ENCODE data around the gene PI4KA. TPM values are rescaled to one million over a fixed set of nuclear protein-coding genes. Genes with fewer than 3 reads are reported as not detected.

The PI4KA gene
- total and polyA plus RNA-seq, 2 experiments from 2014 or later: 17.1 to 38.1 TPM

DNA sequence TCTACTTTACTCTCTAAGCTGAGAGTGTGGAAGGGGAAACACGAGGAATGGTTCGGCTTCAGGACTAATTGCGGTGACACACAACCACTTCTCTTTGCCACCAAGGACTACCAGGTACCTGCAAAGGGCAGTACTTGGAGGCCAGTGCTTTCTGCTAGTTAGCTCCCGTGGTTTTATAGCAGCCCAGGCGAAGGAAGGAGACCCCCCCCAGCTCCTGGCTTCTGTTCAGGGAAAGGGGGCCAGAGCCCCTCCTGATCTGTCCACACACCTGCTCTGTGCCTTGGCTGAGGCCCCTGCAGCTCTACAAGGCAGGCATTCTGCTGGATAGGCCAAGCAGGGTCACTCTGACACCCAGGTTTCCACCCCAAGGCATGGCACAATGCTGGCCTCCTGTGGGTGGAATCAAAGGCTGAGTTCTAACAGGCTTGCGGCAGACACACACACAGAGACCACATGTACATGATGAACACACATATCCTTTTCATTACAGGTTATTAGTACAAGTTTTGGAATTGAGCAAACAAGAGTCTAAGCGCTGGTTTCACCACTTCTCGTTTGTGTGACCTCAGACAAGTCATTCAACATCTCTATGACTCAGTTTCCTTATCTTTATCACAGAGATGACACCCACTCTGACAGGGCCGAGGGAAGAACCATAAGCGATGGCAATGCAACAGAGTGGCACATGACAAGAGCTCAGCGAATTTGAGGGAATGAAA, 77.2 kb downstream of the PI4KA start:
- H3K9me2 ChIP-seq (ENCODE audit: insufficient read depth): no peaks in the 10 kb centered on the region
- no peak for DNase-seq (ENCODE audit: low spot score)
- H3K4me3 ChIP-seq: no peak overlapping the region
- H3K36me3 ChIP-seq (ENCODE audit: insufficient read depth): no peaks in the 10 kb centered on the region
- Mint-ChIP-seq H3K27me3 (ENCODE audit: insufficient read depth, low read depth, poor library complexity) (peaks cover 3% of the 10 kb centered on the region), H3K9me3 (no peaks in the 10 kb centered on the region), H3K36me3 (ENCODE audit: low read depth) (no peaks in the 10 kb centered on the region; the same call in 1 of the 3 replicates), H3K27ac (no peak overlapping the region), H3K4me1 (peaks cover 35% of the 10 kb centered on the region), H3K4me3 (no peak overlapping the region)
- H3K4me1 ChIP-seq (ENCODE audit: insufficient read depth): peaks cover 15% of the 10 kb centered on the region
- no peaks in the 10 kb centered on the region for H3K79me2 ChIP-seq (replicated peaks; ENCODE audit: insufficient read depth)
- no peak overlapping the region for H3K4me2 ChIP-seq
- H3K27me3 ChIP-seq (ENCODE audit: insufficient read depth): no peaks in the 10 kb centered on the region
- H4K20me1 ChIP-seq (replicated peaks; ENCODE audit: insufficient read depth): no peaks in the 10 kb centered on the region; the same call in none of the 2 replicates
- no peaks in the 10 kb centered on the region for H3F3A ChIP-seq (replicated peaks; ENCODE audit: low read depth)
- TF ChIP-seq, protein P1, sequence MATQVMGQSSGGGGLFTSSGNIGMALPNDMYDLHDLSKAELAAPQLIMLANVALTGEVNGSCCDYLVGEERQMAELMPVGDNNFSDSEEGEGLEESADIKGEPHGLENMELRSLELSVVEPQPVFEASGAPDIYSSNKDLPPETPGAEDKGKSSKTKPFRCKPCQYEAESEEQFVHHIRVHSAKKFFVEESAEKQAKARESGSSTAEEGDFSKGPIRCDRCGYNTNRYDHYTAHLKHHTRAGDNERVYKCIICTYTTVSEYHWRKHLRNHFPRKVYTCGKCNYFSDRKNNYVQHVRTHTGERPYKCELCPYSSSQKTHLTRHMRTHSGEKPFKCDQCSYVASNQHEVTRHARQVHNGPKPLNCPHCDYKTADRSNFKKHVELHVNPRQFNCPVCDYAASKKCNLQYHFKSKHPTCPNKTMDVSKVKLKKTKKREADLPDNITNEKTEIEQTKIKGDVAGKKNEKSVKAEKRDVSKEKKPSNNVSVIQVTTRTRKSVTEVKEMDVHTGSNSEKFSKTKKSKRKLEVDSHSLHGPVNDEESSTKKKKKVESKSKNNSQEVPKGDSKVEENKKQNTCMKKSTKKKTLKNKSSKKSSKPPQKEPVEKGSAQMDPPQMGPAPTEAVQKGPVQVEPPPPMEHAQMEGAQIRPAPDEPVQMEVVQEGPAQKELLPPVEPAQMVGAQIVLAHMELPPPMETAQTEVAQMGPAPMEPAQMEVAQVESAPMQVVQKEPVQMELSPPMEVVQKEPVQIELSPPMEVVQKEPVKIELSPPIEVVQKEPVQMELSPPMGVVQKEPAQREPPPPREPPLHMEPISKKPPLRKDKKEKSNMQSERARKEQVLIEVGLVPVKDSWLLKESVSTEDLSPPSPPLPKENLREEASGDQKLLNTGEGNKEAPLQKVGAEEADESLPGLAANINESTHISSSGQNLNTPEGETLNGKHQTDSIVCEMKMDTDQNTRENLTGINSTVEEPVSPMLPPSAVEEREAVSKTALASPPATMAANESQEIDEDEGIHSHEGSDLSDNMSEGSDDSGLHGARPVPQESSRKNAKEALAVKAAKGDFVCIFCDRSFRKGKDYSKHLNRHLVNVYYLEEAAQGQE (IDR thresholded peaks at IDR 0.05; ENCODE audit: unreplicated experiment): no peak
- TF ChIP-seq EZH2phosphoT487 (IDR thresholded peaks at IDR 0.05; ENCODE audit: unreplicated experiment): no peak
- no peak for TF ChIP-seq ZNF114 (CRISPR knock-in tag; IDR thresholded peaks at IDR 0.05)
- TF ChIP-seq, protein P2, sequence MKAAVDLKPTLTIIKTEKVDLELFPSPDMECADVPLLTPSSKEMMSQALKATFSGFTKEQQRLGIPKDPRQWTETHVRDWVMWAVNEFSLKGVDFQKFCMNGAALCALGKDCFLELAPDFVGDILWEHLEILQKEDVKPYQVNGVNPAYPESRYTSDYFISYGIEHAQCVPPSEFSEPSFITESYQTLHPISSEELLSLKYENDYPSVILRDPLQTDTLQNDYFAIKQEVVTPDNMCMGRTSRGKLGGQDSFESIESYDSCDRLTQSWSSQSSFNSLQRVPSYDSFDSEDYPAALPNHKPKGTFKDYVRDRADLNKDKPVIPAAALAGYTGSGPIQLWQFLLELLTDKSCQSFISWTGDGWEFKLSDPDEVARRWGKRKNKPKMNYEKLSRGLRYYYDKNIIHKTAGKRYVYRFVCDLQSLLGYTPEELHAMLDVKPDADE (IDR thresholded peaks at IDR 0.05): no peak
- no peak for TF ChIP-seq NANOG (IDR thresholded peaks at IDR 0.05; ENCODE audit: borderline replicate concordance)
- no peak for TF ChIP-seq EZH2 (IDR thresholded peaks at IDR 0.05; ENCODE audit: low read depth, unreplicated experiment)
- TF ChIP-seq CREB1 (CRISPR knock-in tag; IDR thresholded peaks at IDR 0.05; ENCODE audit: low read depth): no peak
- no peak for TF ChIP-seq POLR2AphosphoS5 (IDR thresholded peaks at IDR 0.05; ENCODE audit: low read depth)
- TF ChIP-seq ZNF331 (CRISPR knock-in tag; IDR thresholded peaks at IDR 0.05; ENCODE audit: low read depth): no peak
- TF ChIP-seq, protein P3, sequence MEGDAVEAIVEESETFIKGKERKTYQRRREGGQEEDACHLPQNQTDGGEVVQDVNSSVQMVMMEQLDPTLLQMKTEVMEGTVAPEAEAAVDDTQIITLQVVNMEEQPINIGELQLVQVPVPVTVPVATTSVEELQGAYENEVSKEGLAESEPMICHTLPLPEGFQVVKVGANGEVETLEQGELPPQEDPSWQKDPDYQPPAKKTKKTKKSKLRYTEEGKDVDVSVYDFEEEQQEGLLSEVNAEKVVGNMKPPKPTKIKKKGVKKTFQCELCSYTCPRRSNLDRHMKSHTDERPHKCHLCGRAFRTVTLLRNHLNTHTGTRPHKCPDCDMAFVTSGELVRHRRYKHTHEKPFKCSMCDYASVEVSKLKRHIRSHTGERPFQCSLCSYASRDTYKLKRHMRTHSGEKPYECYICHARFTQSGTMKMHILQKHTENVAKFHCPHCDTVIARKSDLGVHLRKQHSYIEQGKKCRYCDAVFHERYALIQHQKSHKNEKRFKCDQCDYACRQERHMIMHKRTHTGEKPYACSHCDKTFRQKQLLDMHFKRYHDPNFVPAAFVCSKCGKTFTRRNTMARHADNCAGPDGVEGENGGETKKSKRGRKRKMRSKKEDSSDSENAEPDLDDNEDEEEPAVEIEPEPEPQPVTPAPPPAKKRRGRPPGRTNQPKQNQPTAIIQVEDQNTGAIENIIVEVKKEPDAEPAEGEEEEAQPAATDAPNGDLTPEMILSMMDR (conservative IDR thresholded peaks at IDR 0.05; ENCODE audit: low read depth in 2 of 2): no peak
- TF ChIP-seq STAT1 (IDR thresholded peaks at IDR 0.05; ENCODE audit: unreplicated experiment): no peak
- TF ChIP-seq JUNB (IDR thresholded peaks at IDR 0.05; ENCODE audit: unreplicated experiment): no peak
- TF ChIP-seq, protein P4, sequence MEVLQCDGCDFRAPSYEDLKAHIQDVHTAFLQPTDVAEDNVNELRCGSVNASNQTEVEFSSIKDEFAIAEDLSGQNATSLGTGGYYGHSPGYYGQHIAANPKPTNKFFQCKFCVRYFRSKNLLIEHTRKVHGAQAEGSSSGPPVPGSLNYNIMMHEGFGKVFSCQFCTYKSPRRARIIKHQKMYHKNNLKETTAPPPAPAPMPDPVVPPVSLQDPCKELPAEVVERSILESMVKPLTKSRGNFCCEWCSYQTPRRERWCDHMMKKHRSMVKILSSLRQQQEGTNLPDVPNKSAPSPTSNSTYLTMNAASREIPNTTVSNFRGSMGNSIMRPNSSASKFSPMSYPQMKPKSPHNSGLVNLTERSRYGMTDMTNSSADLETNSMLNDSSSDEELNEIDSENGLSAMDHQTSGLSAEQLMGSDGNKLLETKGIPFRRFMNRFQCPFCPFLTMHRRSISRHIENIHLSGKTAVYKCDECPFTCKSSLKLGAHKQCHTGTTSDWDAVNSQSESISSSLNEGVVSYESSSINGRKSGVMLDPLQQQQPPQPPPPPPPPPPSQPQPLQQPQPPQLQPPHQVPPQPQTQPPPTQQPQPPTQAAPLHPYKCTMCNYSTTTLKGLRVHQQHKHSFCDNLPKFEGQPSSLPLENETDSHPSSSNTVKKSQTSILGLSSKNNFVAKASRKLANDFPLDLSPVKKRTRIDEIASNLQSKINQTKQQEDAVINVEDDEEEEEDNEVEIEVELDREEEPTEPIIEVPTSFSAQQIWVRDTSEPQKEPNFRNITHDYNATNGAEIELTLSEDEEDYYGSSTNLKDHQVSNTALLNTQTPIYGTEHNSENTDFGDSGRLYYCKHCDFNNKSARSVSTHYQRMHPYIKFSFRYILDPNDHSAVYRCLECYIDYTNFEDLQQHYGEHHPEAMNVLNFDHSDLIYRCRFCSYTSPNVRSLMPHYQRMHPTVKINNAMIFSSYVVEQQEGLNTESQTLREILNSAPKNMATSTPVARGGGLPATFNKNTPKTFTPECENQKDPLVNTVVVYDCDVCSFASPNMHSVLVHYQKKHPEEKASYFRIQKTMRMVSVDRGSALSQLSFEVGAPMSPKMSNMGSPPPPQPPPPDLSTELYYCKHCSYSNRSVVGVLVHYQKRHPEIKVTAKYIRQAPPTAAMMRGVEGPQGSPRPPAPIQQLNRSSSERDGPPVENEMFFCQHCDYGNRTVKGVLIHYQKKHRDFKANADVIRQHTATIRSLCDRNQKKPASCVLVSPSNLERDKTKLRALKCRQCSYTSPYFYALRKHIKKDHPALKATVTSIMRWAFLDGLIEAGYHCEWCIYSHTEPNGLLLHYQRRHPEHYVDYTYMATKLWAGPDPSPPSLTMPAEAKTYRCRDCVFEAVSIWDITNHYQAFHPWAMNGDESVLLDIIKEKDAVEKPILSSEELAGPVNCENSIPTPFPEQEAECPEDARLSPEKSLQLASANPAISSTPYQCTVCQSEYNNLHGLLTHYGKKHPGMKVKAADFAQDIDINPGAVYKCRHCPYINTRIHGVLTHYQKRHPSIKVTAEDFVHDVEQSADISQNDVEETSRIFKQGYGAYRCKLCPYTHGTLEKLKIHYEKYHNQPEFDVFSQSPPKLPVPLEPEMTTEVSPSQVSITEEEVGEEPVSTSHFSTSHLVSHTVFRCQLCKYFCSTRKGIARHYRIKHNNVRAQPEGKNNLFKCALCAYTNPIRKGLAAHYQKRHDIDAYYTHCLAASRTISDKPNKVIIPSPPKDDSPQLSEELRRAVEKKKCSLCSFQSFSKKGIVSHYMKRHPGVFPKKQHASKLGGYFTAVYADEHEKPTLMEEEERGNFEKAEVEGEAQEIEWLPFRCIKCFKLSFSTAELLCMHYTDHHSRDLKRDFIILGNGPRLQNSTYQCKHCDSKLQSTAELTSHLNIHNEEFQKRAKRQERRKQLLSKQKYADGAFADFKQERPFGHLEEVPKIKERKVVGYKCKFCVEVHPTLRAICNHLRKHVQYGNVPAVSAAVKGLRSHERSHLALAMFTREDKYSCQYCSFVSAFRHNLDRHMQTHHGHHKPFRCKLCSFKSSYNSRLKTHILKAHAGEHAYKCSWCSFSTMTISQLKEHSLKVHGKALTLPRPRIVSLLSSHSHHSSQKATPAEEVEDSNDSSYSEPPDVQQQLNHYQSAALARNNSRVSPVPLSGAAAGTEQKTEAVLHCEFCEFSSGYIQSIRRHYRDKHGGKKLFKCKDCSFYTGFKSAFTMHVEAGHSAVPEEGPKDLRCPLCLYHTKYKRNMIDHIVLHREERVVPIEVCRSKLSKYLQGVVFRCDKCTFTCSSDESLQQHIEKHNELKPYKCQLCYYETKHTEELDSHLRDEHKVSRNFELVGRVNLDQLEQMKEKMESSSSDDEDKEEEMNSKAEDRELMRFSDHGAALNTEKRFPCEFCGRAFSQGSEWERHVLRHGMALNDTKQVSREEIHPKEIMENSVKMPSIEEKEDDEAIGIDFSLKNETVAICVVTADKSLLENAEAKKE (CRISPR knock-in tag; IDR thresholded peaks at IDR 0.05): no peak
- H2AFZ ChIP-seq: no peak overlapping the region
- no peak for ATAC-seq
- no peak overlapping the region for H3K27ac ChIP-seq (ENCODE audit: low read depth)
